Osteocyte (in vitro differentiated cells): ENCODE measurements around the gene LTC4S. TPM values are rescaled to one million over a fixed set of nuclear protein-coding genes. Genes with fewer than 3 reads are reported as not detected.

Experiments
- DNase-seq: peaks from one replicate; pipeline ENCODE4 v3.0.0; 2021; ENCODE audit warnings: mixed read lengths; ENCODE audit not compliant: unreplicated experiment; ENCODE audit errors: extremely low spot score
- H3K27ac Mint-ChIP-seq: one replicate; pipeline ENCODE4 v1.8.0; 2021; ENCODE audit warnings: mild to moderate bottlenecking, mixed read lengths; ENCODE audit not compliant: unreplicated experiment
- H3K27me3 Mint-ChIP-seq: one replicate; pipeline ENCODE4 v1.8.0; 2021; ENCODE audit warnings: mixed read lengths; ENCODE audit not compliant: unreplicated experiment
- H3K36me3 Mint-ChIP-seq: one replicate; pipeline ENCODE4 v1.8.0; 2021; ENCODE audit warnings: mixed read lengths; ENCODE audit not compliant: unreplicated experiment
- H3K4me1 Mint-ChIP-seq: one replicate; pipeline ENCODE4 v1.8.0; 2021; ENCODE audit warnings: mixed read lengths; ENCODE audit not compliant: unreplicated experiment
- H3K4me3 Mint-ChIP-seq: one replicate; pipeline ENCODE4 v1.8.0; 2021; ENCODE audit warnings: mild to moderate bottlenecking, moderate library complexity, mixed read lengths; ENCODE audit not compliant: unreplicated experiment
- H3K9me3 Mint-ChIP-seq: one replicate; pipeline ENCODE4 v1.8.0; 2021; ENCODE audit warnings: mixed read lengths; ENCODE audit not compliant: unreplicated experiment
- total RNA-seq: library from RNA; stranded (reverse); gene quantifications from 2 replicates; pipeline ENCODE4 v1.2.1, GENCODE V29; 2021
- TF ChIP-seq, protein P1 (sequence below): fragments of 200-600 bp; sonication (generic); IDR thresholded peaks from 2 replicates; pipeline ENCODE4 v1.5.0; 2021; ENCODE audit warnings: antibody characterized with exemption, mild to moderate bottlenecking, moderate library complexity

LTC4S gene
- total RNA-seq, 1 donor from 2014 or later, result 2.4 TPM

DNA sequence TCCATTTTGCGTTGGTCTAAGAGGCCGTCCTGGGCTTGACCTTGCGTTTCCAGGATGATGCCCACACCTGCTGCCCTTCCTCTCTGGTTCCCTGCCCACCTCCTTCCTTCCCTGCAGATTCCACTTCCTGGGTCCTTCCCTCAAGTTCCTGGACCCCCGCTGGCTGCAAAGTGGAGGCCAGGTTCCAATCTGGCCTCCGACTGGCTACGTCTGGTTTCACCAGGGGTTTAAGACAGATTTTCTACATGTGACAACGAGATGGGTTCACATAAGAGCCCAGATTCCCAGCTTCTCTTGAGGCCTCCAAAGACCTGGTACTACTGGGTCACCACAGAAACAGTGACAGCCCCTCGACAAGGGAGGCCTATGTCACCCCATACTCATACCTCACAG, 10.8 kb downstream of the LTC4S start:
- no peaks in the 10 kb centered on the region for H3K27me3 Mint-ChIP-seq
- TF ChIP-seq, protein P1, sequence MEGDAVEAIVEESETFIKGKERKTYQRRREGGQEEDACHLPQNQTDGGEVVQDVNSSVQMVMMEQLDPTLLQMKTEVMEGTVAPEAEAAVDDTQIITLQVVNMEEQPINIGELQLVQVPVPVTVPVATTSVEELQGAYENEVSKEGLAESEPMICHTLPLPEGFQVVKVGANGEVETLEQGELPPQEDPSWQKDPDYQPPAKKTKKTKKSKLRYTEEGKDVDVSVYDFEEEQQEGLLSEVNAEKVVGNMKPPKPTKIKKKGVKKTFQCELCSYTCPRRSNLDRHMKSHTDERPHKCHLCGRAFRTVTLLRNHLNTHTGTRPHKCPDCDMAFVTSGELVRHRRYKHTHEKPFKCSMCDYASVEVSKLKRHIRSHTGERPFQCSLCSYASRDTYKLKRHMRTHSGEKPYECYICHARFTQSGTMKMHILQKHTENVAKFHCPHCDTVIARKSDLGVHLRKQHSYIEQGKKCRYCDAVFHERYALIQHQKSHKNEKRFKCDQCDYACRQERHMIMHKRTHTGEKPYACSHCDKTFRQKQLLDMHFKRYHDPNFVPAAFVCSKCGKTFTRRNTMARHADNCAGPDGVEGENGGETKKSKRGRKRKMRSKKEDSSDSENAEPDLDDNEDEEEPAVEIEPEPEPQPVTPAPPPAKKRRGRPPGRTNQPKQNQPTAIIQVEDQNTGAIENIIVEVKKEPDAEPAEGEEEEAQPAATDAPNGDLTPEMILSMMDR, result no peak
- peaks cover 28% of the 10 kb centered on the region for H3K4me1 Mint-ChIP-seq
- H3K27ac Mint-ChIP-seq, result peak overlapping the region; percentile 27
- DNase-seq, result no peak
- H3K36me3 Mint-ChIP-seq, result peaks cover 12% of the 10 kb centered on the region
- H3K9me3 Mint-ChIP-seq, result no peaks in the 10 kb centered on the region
- H3K4me3 Mint-ChIP-seq, result peak overlapping the region; percentile 82

DNA sequence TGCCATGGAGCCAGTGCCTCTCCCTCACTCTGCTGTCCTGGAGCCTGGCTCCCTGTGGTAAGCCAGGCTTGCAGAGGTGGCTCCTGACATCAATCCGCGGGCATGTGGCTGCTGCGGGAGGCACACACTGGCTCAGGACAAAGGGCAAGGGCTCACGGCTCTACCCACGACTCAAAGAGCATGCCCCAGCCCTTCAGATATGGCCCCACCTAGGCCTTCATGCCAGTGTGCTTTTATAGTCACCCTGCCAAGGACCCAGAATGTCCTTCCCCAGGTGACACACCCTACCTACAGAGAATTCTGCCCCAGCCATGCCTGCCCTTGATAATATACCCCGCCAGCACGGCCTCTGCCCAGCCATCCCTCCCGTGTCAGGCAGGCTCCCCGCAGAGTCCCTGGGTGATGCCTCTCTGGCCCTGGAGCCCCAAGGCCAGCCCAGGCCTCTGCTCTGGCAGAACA, 11.3 kb downstream of the LTC4S start:
- H3K27ac Mint-ChIP-seq, result peak overlapping the region; percentile 74
- H3K4me3 Mint-ChIP-seq, result peak overlapping the region; percentile 82
- H3K9me3 Mint-ChIP-seq, result no peaks in the 10 kb centered on the region
- DNase-seq, result no peak
- H3K4me1 Mint-ChIP-seq, result peaks cover 28% of the 10 kb centered on the region
- H3K36me3 Mint-ChIP-seq, result peaks cover 10% of the 10 kb centered on the region
- H3K27me3 Mint-ChIP-seq, result no peaks in the 10 kb centered on the region
- TF ChIP-seq, protein P1, result no peak

- Mint-ChIP-seq H3K27me3 (no peaks in the 10 kb centered on the region), H3K4me3 (peak overlapping the region; percentile 82), H3K9me3 (no peaks in the 10 kb centered on the region), H3K36me3 (peaks cover 10% of the 10 kb centered on the region), H3K4me1 (peaks cover 28% of the 10 kb centered on the region), H3K27ac (peak overlapping the region; percentile 74)
- no peak for DNase-seq
- TF ChIP-seq, protein P1, result no peak
Observed at GRCh38 chr5:179805529-179806249, 11.9 kb downstream of the LTC4S start.

DNA sequence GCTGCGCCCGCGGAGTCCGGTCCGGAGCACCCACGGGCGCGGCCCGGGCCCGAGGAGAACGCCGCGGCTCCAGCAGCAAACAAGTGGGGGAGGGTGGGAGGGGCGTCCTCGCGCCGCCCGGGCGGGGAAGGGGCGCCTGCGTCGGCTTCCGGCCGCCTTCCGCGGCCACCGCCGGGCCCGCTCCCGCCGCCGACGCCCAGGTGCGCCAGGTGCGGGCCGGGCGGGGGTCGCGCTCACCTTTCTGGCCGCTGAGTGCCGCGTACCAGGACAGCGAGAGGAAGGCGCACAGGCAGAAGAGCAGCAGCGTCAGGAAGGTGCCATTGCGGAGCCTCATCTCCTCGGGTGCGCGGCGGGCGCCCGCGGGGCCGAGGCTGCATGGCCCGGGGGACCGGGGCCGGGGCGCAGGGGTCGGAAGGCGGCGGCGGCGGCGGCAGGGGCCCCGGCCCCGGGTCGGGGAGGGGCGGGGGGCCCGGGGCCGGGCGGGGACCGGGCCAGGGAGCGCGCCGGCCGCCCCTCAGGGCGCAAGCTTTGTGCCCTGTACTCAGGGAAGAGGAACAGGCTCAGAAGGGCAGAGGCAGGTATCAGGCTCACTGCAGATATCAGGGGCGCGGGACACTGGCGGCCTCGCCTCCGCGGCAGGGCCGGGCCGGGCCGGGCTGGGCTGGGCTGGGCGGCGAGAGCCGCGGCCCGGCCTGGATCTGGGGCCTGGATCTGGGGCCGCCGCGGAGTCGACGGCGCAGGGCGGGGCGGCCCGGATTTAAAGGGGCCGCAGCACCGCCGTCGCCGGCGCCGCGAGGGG, 12.7 kb downstream of the LTC4S start, which contains the start of gene MGAT4B:
Gene MGAT4B, minus strand, starts transcription at position 617 of the 799 bp plus-strand sequence. Its CDS starts 283 bp downstream, at position 334.
- Mint-ChIP-seq H3K4me3 (peak within 1 kb of the TSS; percentile 72), H3K27ac (peak within 1 kb of the TSS; percentile 50), H3K4me1 (peaks cover 28% of the 10 kb centered on the region), H3K27me3 (no peaks in the 10 kb centered on the region), H3K36me3 (peaks cover 10% of the 10 kb centered on the region), H3K9me3 (no peaks in the 10 kb centered on the region)
- TF ChIP-seq, protein P1, result no peak
- no peak for DNase-seq
